Activated CD4-positive, alpha-beta T cell treated with anti-CD3 and anti-CD28 coated beads for 24 hours (primary cell): ENCODE measurements around the gene TRIM63.

Source experiments
- DNase-seq, 2 donors: peaks; one replicate each; pipeline ENCODE4 v3.0.0-alpha.2; 2020; ENCODE audit warnings: low read depth in 2 of 2

The TRIM63 gene

GRCh38 chr1:26057189-26057588, 10.2 kb downstream of the TRIM63 start:
- DNase-seq = no peak

GRCh38 chr1:26055041-26055440, 12.4 kb downstream of the TRIM63 start:
- no peak for DNase-seq

DNA sequence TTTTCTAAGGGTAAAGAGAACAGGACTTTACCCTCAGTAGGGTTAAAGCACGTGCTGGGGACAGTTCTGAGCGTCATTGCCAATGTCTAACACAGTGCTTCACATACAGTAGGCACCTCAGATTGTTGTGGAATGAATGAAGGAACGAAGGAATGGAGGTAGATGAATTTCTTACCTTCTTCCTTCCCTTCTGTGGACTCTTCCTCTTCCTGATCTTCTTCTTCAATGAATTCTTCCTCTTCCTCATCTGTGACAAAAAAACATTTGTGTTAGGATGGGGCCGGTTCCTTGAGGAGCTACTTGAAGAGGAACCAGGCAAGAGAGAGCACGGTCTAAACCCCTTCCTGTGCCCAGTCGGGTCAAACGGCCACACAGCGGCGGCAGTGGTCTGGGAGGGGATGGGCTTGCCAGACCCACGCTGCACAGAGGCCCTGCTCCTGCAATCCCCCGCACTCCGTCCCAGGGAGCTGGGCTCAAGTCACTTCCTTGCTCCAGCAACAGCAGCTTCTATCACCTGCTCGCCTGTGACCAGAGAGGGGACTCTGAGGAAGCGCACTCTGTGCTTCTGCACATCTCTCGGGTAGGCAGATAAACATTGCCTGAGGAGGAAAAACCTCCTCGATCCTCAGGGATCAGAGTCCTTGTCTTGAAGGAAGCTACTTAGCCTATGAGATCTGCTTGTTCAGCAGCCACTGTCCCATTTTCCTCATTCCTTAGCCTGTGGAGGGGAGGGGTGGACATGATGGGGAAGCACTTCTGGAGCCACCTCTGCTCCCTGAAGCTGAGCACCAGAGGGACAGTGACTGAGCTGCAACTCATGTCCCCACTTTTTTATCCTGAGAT, 13.5 kb downstream of the TRIM63 start:
- DNase-seq = no peak

DNA sequence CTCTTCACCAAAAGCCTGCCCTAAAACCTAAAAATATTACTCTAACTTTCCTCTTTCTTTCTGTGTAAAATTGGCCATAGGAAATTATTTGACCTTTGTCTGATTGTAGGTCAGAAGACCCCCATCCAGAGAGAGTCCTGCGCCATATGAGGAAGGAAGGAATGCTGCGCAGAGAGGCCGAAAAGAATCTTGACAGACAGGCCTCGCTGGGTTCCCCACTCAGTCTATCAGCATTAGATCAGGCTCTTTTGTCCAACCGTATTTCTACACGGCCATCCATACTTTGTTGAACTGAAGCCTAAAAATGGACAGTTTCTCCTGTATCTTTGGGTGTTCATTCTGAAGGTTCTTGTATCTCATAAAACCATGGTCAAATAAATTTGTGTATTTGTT, 17.2 kb downstream of the TRIM63 start:
- DNase-seq = no peak

DNA sequence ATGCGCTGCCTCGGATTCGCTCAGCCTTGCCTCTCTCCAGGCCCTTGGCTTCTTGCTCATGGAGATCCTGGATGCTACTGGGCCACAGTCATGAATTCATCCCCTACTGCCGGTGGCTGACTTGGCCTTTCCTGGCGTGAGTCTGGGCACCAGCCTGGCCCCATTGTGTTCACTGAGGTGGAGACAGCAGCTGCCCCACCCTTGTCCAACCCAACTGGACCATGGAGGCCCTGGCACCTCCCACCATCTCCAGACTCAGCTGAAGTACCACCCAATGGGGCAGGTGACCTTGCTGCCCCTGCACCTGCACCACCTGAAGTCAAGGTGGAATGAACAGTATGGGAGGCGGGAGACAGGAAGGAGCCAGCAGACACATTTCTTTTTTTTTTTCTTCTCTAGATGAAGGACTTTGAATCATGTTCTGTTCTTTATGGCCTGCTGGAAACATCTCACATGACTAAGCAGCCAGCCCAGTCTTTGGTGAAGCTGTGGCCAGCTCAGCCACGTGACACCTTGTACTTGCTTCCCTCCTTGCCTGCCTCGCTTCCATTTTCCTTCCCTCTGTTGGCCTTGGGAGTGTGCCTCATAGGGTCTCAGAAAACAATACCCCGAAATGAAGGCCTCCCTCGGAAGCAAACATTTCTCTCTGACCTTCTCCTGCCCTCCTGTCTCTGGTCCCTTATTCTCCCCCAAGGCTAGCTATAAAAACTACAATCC, 17.7 kb downstream of the TRIM63 start:
- DNase-seq = no peak

DNA sequence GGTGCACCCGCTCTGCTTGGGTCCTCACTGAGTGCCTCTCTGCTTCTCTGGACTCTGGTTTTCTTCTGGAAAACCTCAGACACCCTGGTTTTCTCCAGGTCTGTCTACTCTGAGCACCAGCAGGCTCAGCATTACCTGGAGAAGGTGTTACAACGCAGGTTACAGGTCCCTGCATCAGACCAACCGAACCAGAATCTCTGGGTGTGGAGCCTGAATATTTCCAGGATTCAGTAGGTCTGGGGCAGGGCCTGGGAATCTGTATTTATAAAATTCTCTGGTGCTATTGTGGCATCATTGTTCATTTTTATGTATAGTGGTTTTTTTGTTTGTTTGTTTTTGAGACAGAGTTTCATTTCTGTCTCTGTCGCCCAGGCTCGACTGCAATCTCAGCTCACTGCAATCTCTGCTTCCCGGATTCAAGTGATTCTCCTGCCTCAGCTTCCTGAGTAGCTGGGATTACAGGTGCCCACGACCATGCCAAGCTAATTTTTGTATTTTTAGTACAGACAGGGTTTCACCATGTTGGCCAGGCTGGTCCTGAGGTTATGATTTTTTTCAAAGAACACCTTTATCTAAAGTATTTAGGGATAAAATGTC, 20.1 kb downstream of the TRIM63 start:
- no peak for DNase-seq

GRCh38 chr1:26046246-26047095, 21.0 kb downstream of the TRIM63 start:
- no peak for DNase-seq

DNA sequence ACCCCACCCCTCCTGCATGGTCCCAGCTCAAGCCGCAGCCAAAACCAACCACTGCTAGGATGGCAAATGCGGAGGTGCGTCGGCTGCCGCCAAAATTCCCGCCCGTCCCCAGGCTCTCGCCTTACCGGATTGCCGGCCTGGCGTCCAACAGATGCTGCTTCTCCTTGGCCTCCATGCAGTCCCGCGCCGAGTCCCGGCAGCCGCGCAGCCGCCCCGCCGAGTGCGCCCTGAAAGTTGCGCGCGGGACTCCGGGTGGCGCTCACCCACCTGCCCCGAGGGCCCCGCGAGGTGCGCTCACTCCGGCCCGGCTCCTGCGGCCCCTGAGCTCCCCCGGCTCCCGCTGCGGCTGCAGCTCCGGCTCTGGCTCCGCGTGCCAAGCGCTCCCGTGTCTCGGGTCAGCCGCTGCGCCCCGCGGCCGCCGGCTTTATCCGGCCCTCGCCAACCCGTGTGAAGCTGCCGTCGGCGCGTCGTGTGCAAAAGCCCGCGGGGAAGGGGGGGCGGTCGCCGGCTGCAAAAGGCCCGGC, 21.6 kb downstream of the TRIM63 start, which contains the start of gene SLC30A2:
SLC30A2 (minus strand) TSS at position 397 of the 524 bp plus-strand sequence; CDS start at position 175, 222 bp downstream.
- DNase-seq = no peak

GRCh38 chr1:26044971-26045721, 22.3 kb downstream of the TRIM63 start:
- DNase-seq = no peak

GRCh38 chr1:26044414-26044813, 23.0 kb downstream of the TRIM63 start:
- DNase-seq = no peak

DNA sequence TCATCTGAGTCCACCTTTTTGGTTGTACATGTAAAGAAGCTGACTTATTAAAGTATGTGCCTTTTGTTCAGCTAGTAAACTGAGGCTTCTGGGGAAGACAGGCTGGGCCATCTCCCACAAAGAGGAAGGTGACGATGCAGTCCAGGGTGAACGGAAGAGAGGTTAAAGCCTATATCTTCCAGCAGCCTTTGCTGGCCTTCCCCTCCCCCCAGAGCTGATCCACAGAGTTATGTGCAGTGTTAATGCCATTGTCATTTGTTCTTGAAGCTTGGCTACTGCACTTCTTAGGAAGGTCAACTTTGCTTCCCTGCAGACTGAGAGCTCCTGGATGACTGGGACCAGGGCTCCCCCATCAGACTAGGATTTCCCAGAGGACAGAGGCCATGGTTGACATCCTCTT, 23.7 kb downstream of the TRIM63 start:
- no peak for DNase-seq

DNA sequence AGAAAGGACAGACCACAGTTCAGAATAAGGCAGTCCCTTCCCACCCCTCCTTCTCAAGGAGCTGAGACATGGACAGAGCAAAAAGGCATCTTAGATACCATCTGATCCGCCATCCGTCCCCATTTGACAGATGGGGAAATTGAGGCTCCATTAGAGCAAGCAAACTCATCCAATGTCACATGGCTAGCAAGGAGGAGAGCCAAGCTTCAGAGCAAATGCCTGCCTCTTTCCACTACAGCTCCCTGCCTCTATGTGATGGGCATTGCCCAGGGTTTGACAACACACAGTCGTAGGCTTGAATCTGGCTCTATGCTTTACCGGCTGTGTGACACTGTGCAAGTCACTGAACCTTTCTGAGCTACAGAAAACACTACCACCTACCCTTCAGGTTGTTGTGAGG, 25.5 kb downstream of the TRIM63 start:
- no peak for DNase-seq

GRCh38 chr1:26041401-26041800, 26.0 kb downstream of the TRIM63 start:
- no peak for DNase-seq

- no peak for DNase-seq
Observed at GRCh38 chr1:26038904-26039303, 28.5 kb downstream of the TRIM63 start.

DNA sequence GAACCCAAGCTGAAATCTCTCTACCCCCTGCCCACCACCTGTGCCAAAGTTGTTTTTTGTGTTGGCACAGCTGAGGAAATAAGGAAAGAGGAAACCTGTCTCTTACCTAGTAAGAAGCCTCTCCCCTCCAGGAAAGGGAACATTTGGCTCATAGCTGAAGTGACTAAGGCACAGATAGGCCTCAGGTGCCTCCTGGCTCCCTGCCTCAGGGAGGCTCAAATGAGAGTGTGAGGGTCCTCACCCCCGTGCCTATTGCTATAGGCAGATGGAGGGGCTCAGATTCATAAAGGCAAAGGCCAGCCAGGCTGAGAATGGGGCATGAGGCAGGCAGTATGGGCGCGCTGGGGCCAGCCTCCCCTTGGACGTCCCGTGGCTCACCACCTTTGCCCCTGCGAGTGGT, 29.0 kb downstream of the TRIM63 start:
- DNase-seq = no peak

GRCh38 chr1:26037904-26038303, 29.5 kb downstream of the TRIM63 start:
- no peak for DNase-seq

DNA sequence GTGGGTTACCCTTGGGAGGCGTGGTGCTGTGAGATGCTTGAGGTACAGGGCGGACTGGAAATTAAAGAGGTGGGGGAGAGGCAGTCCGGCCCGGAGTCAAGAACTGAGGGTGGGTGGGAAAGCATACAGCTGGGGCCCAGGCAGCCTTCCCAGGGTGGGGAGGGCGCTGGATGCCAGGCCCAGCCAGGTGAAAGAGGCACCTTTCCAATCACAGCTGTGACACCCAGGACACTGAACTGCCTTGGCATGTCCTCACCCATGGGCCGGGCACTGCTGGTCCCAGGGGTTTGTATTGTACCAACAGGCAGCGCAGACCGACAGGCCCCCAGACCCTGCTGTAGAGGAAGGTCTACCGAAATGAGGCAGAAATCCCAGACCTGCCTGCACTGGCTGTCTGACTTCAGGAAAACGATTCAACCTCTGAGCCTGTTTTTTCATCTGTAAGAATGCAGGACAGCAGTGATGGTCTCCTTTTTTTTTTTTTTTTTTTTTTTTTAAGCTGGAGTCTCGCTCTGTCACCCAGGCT, 30.6 kb downstream of the TRIM63 start:
- DNase-seq = no peak

- DNase-seq = peak; percentile 65 to 74
Observed at GRCh38 chr1:26035959-26036755, 31.3 kb downstream of the TRIM63 start.

- peak; percentile 89 to 92 for DNase-seq
Observed at GRCh38 chr1:26035203-26035958, 32.0 kb downstream of the TRIM63 start.
